ENCODE measurements around the gene RILP.
A peak's percentile ranks its signal among the peaks of the same experiment; 100 is the strongest.

The RILP gene

DNA sequence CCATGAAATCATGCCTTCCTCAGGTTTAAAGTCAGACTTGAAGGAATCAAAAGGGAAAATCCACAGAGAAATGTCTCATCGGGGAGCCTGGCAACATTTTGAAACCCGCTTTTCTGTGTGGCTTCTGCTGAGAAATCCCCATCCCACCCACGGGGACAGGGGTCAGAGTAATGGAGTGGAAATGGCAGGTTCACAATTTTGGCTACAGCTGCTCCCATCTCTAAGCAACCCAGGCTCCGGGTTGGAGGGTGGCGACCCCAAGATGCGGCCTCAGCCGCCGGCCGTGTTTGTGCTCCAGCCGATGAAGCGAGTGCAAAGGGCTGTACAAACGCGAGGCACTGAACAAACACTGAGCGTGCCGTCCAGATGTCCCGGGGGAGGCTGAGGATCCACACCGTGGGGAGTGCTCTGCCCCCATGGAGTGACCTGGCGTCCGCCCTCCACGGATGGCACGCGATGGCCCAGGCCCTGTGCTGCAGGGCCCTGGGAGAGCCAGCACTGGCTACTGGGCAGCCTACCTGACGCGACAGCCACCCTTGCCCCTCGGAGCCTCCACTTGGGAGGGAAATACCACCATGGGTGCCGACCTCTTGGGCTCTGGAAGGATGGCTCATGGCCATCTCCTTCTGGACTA lies 43.2 kb downstream of the RILP start:
- Histone ChIP-seq H3K27me3 (no peaks in the 10 kb centered on the region; a peak in 1 of 22 replicates), H3K4me2 (peak overlapping the region; percentile 66 to 97 (median 89)), H3K9ac (peak overlapping the region; percentile 67 to 92 (median 78)), H3K36me3 (peaks cover 9 to 89% (median 73%) of the 10 kb centered on the region in 11 experiments), H4K20me1 (peaks cover 0 to 5% (median 0%) of the 10 kb centered on the region in 11 experiments; a peak in 1 of 22 replicates), H3K4me1 (peaks cover 39 to 82% (median 63%) of the 10 kb centered on the region in 10 experiments), H3K9me3 (replicated peaks in 1 of 11) (peaks cover 8 to 35% (median 17%) of the 10 kb centered on the region in 11 experiments), H3K27ac (peak overlapping the region; percentile 79 to 99 (median 90)), H3K4me3 (peak overlapping the region in 5 of 10 experiments; percentile 5 to 33 (median 22); a peak in 6 of 20 replicates)
- no peak for TF ChIP-seq Cebpa-rat (IDR thresholded peaks at IDR 0.05)

DNA sequence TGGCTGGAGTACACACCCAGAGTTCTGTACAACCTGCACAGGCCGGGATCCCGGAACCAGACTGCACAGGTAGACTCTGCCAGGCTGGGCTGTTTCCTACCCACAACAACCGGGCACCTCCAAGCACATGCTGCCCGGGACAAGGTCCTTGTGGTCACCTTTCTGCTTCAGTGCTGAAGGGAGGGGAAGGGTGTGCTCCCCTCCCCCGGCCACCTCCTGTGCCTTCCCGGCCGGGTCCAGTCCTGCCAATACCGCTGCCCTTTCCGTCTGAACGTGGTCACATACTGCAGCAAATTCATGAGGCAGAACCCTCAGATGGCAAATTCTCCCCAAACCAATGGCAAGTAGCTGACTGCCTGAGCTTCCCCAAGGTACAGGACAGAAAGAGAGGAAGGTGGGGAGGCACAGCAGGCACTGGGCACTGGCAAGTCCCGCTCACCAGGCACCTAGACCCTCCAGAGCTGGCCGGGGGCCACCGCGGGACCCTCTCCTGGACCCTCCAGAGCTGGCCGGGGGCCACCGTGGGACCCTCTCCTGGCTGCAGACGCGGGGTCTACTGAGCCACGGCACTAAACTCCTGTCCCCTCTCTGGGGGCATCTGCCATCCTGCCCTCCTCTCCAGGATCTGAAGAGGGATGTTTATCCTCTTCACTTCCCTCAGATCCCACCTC lies 43.9 kb downstream of the RILP start:
- H3K9ac ChIP-seq: peak overlapping the region; percentile 67 to 92 (median 78)
- no peak for TF ChIP-seq Cebpa-rat (IDR thresholded peaks at IDR 0.05)
- peak overlapping the region; percentile 79 to 99 (median 90) for H3K27ac ChIP-seq
- peaks cover 10 to 90% (median 77%) of the 10 kb centered on the region in 11 experiments for H3K36me3 ChIP-seq
- H3K4me1 ChIP-seq: peaks cover 33 to 76% (median 57%) of the 10 kb centered on the region in 10 experiments
- H3K27me3 ChIP-seq: no peaks in the 10 kb centered on the region; a peak in 1 of 22 replicates
- peaks cover 8 to 40% (median 24%) of the 10 kb centered on the region in 11 experiments for H3K9me3 ChIP-seq (replicated peaks in 1 of 11)
- H4K20me1 ChIP-seq: peaks cover 0 to 11% (median 0%) of the 10 kb centered on the region in 11 experiments; a peak in 1 of 22 replicates
- peak overlapping the region; percentile 66 to 97 (median 89) for H3K4me2 ChIP-seq
- H3K4me3 ChIP-seq: no peak overlapping the region

DNA sequence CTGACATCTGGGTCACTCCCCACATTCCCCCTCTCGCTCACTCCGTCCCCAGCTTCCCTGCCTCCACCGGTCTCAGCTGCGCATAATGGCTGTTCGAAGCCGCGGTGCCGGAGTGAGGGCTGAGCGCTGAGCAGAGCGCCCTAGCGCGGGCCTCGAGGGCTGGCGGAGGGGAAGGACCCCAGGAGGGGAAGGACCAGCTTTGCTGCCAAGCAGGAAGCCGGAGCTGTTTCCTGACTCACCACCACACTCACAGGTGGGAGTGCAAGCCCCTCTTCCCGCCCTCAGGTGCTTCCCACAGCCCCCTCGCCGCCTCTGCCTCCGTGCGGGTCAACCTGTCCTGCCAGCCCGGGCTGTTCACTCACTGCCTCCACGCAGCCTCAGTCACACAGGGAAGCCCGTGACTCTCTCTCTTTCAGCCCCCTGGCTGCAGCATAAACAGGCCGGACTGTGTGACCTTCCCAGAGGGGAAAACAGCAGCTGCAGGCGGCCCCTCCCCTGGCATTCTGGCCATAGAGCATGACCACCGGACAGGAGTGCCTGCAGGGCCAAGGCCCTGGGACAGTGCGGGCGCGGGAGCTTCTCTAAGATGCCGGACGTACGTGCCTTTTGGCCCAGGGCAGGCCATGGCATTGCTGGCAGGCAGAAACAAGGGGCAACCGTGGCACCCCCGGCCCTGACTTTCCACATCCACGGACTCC lies 44.7 kb downstream of the RILP start:
- Histone ChIP-seq H3K9ac (peak overlapping the region in 1 of 11 experiments; percentile 18; a peak in 4 of 22 replicates), H3K4me3 (no peak overlapping the region), H3K4me2 (peak overlapping the region in 2 of 11 experiments; percentile 36 to 56; a peak in 4 of 22 replicates), H3K36me3 (peaks cover 10 to 89% (median 73%) of the 10 kb centered on the region in 11 experiments), H4K20me1 (peaks cover 0 to 11% (median 0%) of the 10 kb centered on the region in 11 experiments; a peak in 1 of 22 replicates), H3K27ac (peak overlapping the region in 9 of 11 experiments; percentile 19 to 55 (median 38); a peak in 12 of 22 replicates), H3K27me3 (no peaks in the 10 kb centered on the region; a peak in 1 of 22 replicates), H3K4me1 (peaks cover 31 to 67% (median 48%) of the 10 kb centered on the region in 10 experiments), H3K9me3 (replicated peaks in 1 of 11) (peaks cover 8 to 43% (median 30%) of the 10 kb centered on the region in 11 experiments)
- TF ChIP-seq Cebpa-rat (IDR thresholded peaks at IDR 0.05): no peak

DNA sequence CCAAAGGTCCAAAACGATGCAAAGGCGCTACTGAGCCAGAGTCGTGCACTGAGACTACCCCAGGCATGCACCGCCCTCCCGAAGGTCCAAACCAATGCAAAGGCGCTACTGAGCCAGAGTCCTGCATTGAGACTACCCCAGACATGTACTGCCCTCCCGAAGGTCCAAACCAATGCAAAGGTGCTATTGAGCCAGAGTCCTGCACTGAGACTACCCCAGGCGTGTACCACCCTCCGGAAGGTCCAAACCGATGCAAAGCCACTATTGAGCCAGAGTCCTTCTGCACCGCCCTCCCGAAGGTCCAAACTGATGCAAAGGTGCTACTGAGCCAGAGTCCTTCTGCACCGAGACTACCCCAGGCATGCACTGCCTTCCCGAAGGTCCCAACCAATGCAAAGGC lies 48.1 kb downstream of the RILP start:
- no peak for TF ChIP-seq Cebpa-rat (IDR thresholded peaks at IDR 0.05)
- peaks cover 10 to 92% (median 71%) of the 10 kb centered on the region in 11 experiments for H3K36me3 ChIP-seq
- peak overlapping the region in 6 of 10 experiments; percentile 3 to 36 (median 30); a peak in 6 of 20 replicates for H3K4me3 ChIP-seq
- no peaks in the 10 kb centered on the region; a peak in 1 of 22 replicates for H3K27me3 ChIP-seq
- no peak overlapping the region for H3K9ac ChIP-seq
- no peak overlapping the region for H3K4me2 ChIP-seq
- peaks cover 0 to 11% (median 0%) of the 10 kb centered on the region in 11 experiments; a peak in 1 of 22 replicates for H4K20me1 ChIP-seq
- H3K4me1 ChIP-seq: peaks cover 10 to 39% (median 19%) of the 10 kb centered on the region in 10 experiments
- peaks cover 8 to 43% (median 30%) of the 10 kb centered on the region in 11 experiments for H3K9me3 ChIP-seq (replicated peaks in 1 of 11)
- no peak overlapping the region for H3K27ac ChIP-seq

DNA sequence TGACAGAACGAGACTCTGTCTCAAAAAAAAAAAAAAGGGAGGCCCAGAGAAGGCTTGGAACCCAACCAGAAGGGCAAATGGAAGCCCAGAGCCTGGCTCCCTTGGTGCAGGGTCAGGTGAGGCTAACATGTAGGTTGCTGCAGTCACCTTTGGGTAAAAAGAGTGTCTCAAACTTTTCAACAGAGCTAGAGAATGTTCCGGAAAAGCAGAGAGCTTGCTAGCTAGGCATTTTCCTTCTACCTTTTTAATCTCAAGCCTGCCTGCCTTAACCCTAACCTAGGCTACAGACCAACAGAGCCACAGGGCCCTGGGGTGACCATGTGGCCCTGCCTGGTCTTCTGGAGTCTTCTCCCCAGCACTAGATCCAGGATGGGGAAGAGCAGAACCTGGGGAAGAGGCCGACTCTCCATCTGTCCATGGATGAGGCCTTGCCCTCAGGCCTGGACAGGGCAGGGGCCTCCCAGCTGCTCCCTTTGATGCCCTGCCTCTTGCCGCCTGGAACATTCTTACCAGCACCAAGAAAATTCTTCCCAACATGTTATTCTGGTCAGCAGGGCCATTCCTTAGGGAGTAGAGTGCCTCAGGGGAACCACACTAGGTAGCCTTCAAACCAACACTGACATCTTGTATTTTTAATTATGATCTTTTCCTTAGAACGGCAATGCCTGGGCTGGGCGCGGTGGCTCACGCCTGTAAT lies 51.1 kb downstream of the RILP start:
- peak overlapping the region in 4 of 11 experiments; percentile 1 to 36 (median 26); a peak in 3 of 22 replicates for H3K27ac ChIP-seq
- no peak for TF ChIP-seq Cebpa-rat (IDR thresholded peaks at IDR 0.05)
- H3K4me2 ChIP-seq: no peak overlapping the region

DNA sequence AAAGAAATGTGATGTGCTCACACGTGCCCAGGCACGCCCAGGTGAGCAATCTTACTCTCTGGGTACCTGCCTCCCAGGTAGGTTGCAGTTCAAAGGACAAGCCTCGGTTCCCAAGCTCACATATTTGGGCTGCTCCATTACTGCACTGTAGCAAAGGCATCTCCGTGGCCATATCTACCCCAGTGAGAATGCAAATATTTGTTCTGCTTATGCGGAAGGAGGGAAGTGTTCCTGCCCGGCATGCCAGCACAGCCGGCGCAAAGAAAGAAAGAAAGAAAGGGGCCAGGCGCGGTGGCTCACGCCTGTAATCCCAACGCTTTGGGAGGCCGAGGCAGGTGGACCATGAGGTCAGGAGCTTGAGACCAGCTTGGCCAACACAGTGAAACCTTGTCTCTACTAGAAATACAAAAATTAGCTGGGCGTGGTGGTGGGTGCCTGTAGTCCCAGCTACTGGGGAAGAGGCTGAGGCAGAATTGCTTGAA lies 51.8 kb downstream of the RILP start:
- H4K20me1 ChIP-seq: peaks cover 0 to 11% (median 0%) of the 10 kb centered on the region in 11 experiments; a peak in 1 of 22 replicates
- H3K27me3 ChIP-seq: no peaks in the 10 kb centered on the region
- peaks cover 10 to 84% (median 63%) of the 10 kb centered on the region in 11 experiments for H3K36me3 ChIP-seq
- H3K4me2 ChIP-seq: no peak overlapping the region
- H3K27ac ChIP-seq: no peak overlapping the region
- no peak overlapping the region for H3K4me3 ChIP-seq
- H3K4me1 ChIP-seq: peaks cover 33 to 41% (median 38%) of the 10 kb centered on the region in 10 experiments
- no peak overlapping the region for H3K9ac ChIP-seq
- TF ChIP-seq Cebpa-rat (IDR thresholded peaks at IDR 0.05): no peak
- peaks cover 8 to 30% (median 25%) of the 10 kb centered on the region in 11 experiments for H3K9me3 ChIP-seq (replicated peaks in 1 of 11)

More for the DNA sequence above, 51.1 kb downstream of the RILP start:
- Histone ChIP-seq H3K4me1 (peaks cover 26 to 41% (median 32%) of the 10 kb centered on the region in 10 experiments), H3K36me3 (peaks cover 10 to 84% (median 62%) of the 10 kb centered on the region in 11 experiments), H3K9me3 (replicated peaks in 1 of 11) (peaks cover 8 to 32% (median 30%) of the 10 kb centered on the region in 11 experiments), H3K4me3 (no peak overlapping the region), H4K20me1 (peaks cover 0 to 11% (median 0%) of the 10 kb centered on the region in 11 experiments; a peak in 1 of 22 replicates), H3K9ac (no peak overlapping the region), H3K27me3 (no peaks in the 10 kb centered on the region)

All from BLaER1 treated with 17β-estradiol and CSF1 and Interleukin-3, amounts not matched to agents 10 nM and 100 nM (cell line).